Uterus (tissue), 2 donors: ENCODE data around the gene ELP4.

Experiments used
- POLR2A ChIP-seq, 2 donors: fragments of 450-650 bp; IDR thresholded peaks; one replicate each; pipeline ENCODE4 v1.6.1; 2016; ENCODE audit warnings: antibody characterized with exemption in 2 of 2, mild to moderate bottlenecking in 1 of 2, moderate library complexity in 1 of 2
- TF ChIP-seq, protein P1 (sequence below), 4 experiments: fragments of 200-600 bp in 2 of 4; fragments of 450-650 bp in 2 of 4; sonication (generic) in 2 of 4; IDR thresholded peaks; one replicate each; pipeline ENCODE4 v1.5.1; 2016 to 2019; ENCODE audit warnings: antibody characterized with exemption in 4 of 4, mild to moderate bottlenecking in 2 of 4, moderate library complexity in 1 of 4

DNA sequence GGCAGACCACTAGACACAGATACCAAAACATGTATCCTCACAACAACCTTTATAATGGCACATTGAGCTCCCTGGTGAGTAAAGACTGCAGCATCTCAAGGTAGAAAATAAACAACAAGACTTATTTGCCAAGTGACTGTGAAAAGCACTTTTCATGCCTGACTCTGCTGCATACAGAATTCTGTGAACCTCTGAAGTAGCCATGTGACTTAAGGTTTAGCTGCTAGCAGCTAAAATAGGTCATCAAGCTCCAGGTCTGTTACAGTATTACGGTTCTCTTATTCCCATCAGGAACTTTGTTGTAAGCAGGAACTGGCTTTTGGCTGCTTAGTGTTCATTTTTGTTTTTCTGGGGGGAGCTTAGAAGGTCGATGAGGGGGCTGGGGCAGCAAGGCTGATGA, 162.1 kb downstream of the ELP4 start:
- TF ChIP-seq, protein P1, sequence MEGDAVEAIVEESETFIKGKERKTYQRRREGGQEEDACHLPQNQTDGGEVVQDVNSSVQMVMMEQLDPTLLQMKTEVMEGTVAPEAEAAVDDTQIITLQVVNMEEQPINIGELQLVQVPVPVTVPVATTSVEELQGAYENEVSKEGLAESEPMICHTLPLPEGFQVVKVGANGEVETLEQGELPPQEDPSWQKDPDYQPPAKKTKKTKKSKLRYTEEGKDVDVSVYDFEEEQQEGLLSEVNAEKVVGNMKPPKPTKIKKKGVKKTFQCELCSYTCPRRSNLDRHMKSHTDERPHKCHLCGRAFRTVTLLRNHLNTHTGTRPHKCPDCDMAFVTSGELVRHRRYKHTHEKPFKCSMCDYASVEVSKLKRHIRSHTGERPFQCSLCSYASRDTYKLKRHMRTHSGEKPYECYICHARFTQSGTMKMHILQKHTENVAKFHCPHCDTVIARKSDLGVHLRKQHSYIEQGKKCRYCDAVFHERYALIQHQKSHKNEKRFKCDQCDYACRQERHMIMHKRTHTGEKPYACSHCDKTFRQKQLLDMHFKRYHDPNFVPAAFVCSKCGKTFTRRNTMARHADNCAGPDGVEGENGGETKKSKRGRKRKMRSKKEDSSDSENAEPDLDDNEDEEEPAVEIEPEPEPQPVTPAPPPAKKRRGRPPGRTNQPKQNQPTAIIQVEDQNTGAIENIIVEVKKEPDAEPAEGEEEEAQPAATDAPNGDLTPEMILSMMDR (IDR thresholded peaks at IDR 0.05): no peak
- TF ChIP-seq POLR2A (IDR thresholded peaks at IDR 0.05): no peak
